Right atrium auricular region (tissue), 2 donors: ENCODE measurements around the gene SH3BP5L. TPM values are rescaled to one million over a fixed set of nuclear protein-coding genes. Genes with fewer than 3 reads are reported as not detected.
"Not testable (repeated sequence)": the region's sequence is repeated elsewhere in the genome, so short reads cannot be mapped to it uniquely, and the experiment has no call there.

Experiments
- DNase-seq: peaks from one replicate; pipeline ENCODE4 v3.0.0-alpha.2; 2019; ENCODE audit warnings: low spot score
- H3K27ac ChIP-seq, 2 donors: fragments of 200-600 bp; sonication (generic); 1 replicate in 1 of 2; 2 replicates in 1 of 2; pipeline ENCODE4 v1.5.1; 2016 to 2019
- H3K27me3 ChIP-seq, 2 donors: fragments of 200-600 bp; sonication (generic); one replicate each; pipeline versions ENCODE4 v1.5.1 to v1.6.0; 2017 to 2019
- H3K36me3 ChIP-seq: fragments of 200-600 bp; sonication (generic); one replicate; pipeline ENCODE4 v1.5.1; 2016
- H3K4me1 ChIP-seq, 2 donors: fragments of 200-600 bp; sonication (generic); one replicate each; pipeline versions ENCODE4 v1.5.1 to v1.6.0; 2017 to 2019
- H3K4me3 ChIP-seq, 2 donors: fragments of 200-600 bp; sonication (generic); 1 replicate in 1 of 2; 2 replicates in 1 of 2; pipeline ENCODE4 v1.5.1; 2017 to 2019; ENCODE audit warnings: mild to moderate bottlenecking in 1 of 2, moderate library complexity in 1 of 2
- H3K9me3 ChIP-seq, 2 donors: fragments of 200-600 bp; sonication (generic); one replicate each; pipeline ENCODE4 v1.5.1; 2019
- CTCF ChIP-seq, 2 donors: fragments of 200-600 bp; sonication (generic); IDR thresholded peaks; one replicate each; pipeline ENCODE4 v1.5.1; 2019; ENCODE audit warnings: antibody characterized with exemption in 2 of 2
- total RNA-seq, 2 donors: library from RNA; depleted of rRNA; stranded (reverse); fragments of >200 nt; gene quantifications; one replicate each; pipeline ENCODE4 v1.1.0, GENCODE V29; 2016

SH3BP5L gene
- total RNA-seq, 2 donors from 2014 or later = 13.6 to 18.5 TPM

GRCh38 chr1:248831842-248832241, 6.1 kb upstream of the SH3BP5L start:
- Histone ChIP-seq H3K9me3 (no peaks in the 10 kb centered on the region), H3K4me1 (peaks cover 0 to 6% of the 10 kb centered on the region in 2 donors)

GRCh38 chr1:248830718-248831017, 5.0 kb upstream of the SH3BP5L start:
- not testable (repeated sequence) for H3K27ac ChIP-seq, H3K9me3 ChIP-seq, DNase-seq, H3K36me3 ChIP-seq, H3K4me1 ChIP-seq, H3K27me3 ChIP-seq, H3K4me3 ChIP-seq

More at GRCh38 chr1:248831842-248832241, 6.1 kb upstream of the SH3BP5L start:
- Histone ChIP-seq H3K4me3 (no peak overlapping the region), H3K27me3 (no peaks in the 10 kb centered on the region), H3K27ac (no peak overlapping the region), H3K36me3 (no peaks in the 10 kb centered on the region)
- no peak for DNase-seq
- no peak for TF ChIP-seq CTCF (IDR thresholded peaks at IDR 0.05)

GRCh38 chr1:248828845-248829244, 3.1 kb upstream of the SH3BP5L start:
- no peak for DNase-seq
- Histone ChIP-seq H3K27ac (no peak overlapping the region), H3K27me3 (no peaks in the 10 kb centered on the region), H3K4me1 (peaks cover 0 to 24% of the 10 kb centered on the region in 2 donors), H3K4me3 (no peak overlapping the region), H3K36me3 (no peaks in the 10 kb centered on the region), H3K9me3 (no peaks in the 10 kb centered on the region)
- no peak for TF ChIP-seq CTCF (IDR thresholded peaks at IDR 0.05)

- TF ChIP-seq CTCF (IDR thresholded peaks at IDR 0.05) = no peak
- peak overlapping the region; percentile 97 to 99 for H3K27ac ChIP-seq
- no peaks in the 10 kb centered on the region for H3K9me3 ChIP-seq
- H3K36me3 ChIP-seq = peaks cover 10% of the 10 kb centered on the region
- peak overlapping the region; percentile 75 to 92 for H3K4me3 ChIP-seq
- no peak for DNase-seq
- no peaks in the 10 kb centered on the region for H3K27me3 ChIP-seq
- H3K4me1 ChIP-seq = peaks cover 0 to 57% of the 10 kb centered on the region in 2 donors
Measured at GRCh38 chr1:248825573-248825908, 174 bp downstream of the SH3BP5L start.

GRCh38 chr1:248825136-248825535, 579 bp downstream of the SH3BP5L start:
- Histone ChIP-seq H3K9me3 (no peaks in the 10 kb centered on the region), H3K4me3 (peak overlapping the region; percentile 75 to 92), H3K4me1 (peaks cover 0 to 60% of the 10 kb centered on the region in 2 donors), H3K27me3 (no peaks in the 10 kb centered on the region), H3K36me3 (peaks cover 10% of the 10 kb centered on the region), H3K27ac (peak overlapping the region; percentile 97 to 99)
- no peak for DNase-seq
- no peak for TF ChIP-seq CTCF (IDR thresholded peaks at IDR 0.05)

- peaks cover 0 to 63% of the 10 kb centered on the region in 2 donors for H3K4me1 ChIP-seq
- peak overlapping the region; percentile 75 to 92 for H3K4me3 ChIP-seq
- no peaks in the 10 kb centered on the region for H3K9me3 ChIP-seq
- no peaks in the 10 kb centered on the region for H3K27me3 ChIP-seq
- H3K27ac ChIP-seq = peak overlapping the region in 1 of 2 donors; percentile 97
- DNase-seq = no peak
- TF ChIP-seq CTCF (IDR thresholded peaks at IDR 0.05) = no peak
- peaks cover 10% of the 10 kb centered on the region for H3K36me3 ChIP-seq
Measured at GRCh38 chr1:248824701-248825100, 1.0 kb downstream of the SH3BP5L start.
